K562 (cell line): Measurements from ENCODE around the gene STX3. TPM values are rescaled to one million over a fixed set of nuclear protein-coding genes. Genes with fewer than 3 reads are reported as not detected.

Source experiments
- ERF ChIP-seq: fragments of 450-650 bp; formaldehyde crosslinking; IDR thresholded peaks from 2 replicates; pipeline ENCODE4 v1.4.0; 2020; ENCODE audit warnings: mild to moderate bottlenecking, mixed read lengths
- GABPA ChIP-seq: fragments of 200-800 bp; sonication (Bioruptor generic); conservative IDR thresholded peaks from 2 replicates; pipeline ENCODE4 v1.6.1; 2016; ENCODE audit warnings: low read depth, missing genetic modification characterization, missing compliant biosample characterization
- MAFG ChIP-seq: fragments of 450-650 bp; conservative IDR thresholded peaks from 2 replicates; pipeline ENCODE4 v1.6.1; 2016; ENCODE audit warnings: missing genetic modification characterization, missing compliant biosample characterization
- NCOA1 ChIP-seq: fragments of 450-650 bp; IDR thresholded peaks from 2 replicates; pipeline ENCODE4 v1.6.1; 2016; ENCODE audit warnings: low read depth
- RAD21 ChIP-seq, 2 experiments: fragments of 250-450 bp in 1 of 2; fragments of 450-650 bp in 1 of 2; sonication (Bioruptor Pico) in 1 of 2; formaldehyde crosslinking in 1 of 2; IDR thresholded peaks in 1 of 2; conservative IDR thresholded peaks in 1 of 2; 2 replicates each; pipeline versions ENCODE4 v1.4.0 to v1.8.0; 2020 to 2022; ENCODE audit warnings: mild to moderate bottlenecking in 2 of 2, moderate library complexity in 1 of 2
- RCOR1 ChIP-seq, 2 experiments: IDR thresholded peaks; 2 replicates each; pipeline ENCODE4 v1.6.1; 2012; ENCODE audit warnings: low read depth in 2 of 2, low read length in 2 of 2, borderline replicate concordance in 1 of 2, improper control_type of control experiment in 1 of 2
- SMC3 ChIP-seq: conservative IDR thresholded peaks from 2 replicates; pipeline ENCODE4 v1.6.1; 2011; ENCODE audit warnings: low read depth, low read length, improper control_type of control experiment; ENCODE audit not compliant: insufficient read depth
- SNRNP70 ChIP-seq: fragments of 200-400 bp; formaldehyde crosslinking; optimal IDR thresholded peaks from 2 replicates; pipeline ENCODE3; 2017; ENCODE audit warnings: low read depth, low read length
- ZNF121 ChIP-seq: sonication (generic); formaldehyde crosslinking; conservative IDR thresholded peaks from 2 replicates; pipeline ENCODE4 v1.8.0; 2022; ENCODE audit warnings: missing genetic modification reagents
- ZNF57 ChIP-seq: fragments of 450-650 bp; formaldehyde crosslinking; IDR thresholded peaks from 2 replicates; pipeline ENCODE4 v1.4.0; 2020; ENCODE audit warnings: mild to moderate bottlenecking, moderate library complexity
- polyA plus RNA-seq, 8 experiments: library from polyadenylated mRNA; depleted of rRNA in 4 of 8; stranded (reverse) in 5 of 8; unstranded in 3 of 8; fragments of >200 nt; fragmentation: Nextera tagmentation in 2 of 8; fragmentation: Illumina TruSeq in 1 of 8; extraction: Ambion mirVana in 2 of 8; extraction: Trizol in 1 of 8; gene quantifications; 2 replicates each; pipeline versions ENCODE4 v1.2.1 to v1.2.3, GENCODE V29; 2011 to 2014; ENCODE audit warnings: inconsistent platforms in 1 of 8, missing spikeins in 1 of 8
- total RNA-seq, 7 experiments: library from RNA; depleted of rRNA in 6 of 7; stranded (reverse); fragments of >200 nt in 6 of 7; fragmentation: Illumina TruSeq in 2 of 7; extraction: Trizol in 2 of 7; gene quantifications; 2 replicates each; pipeline versions ENCODE4 v1.2.1 to v1.2.3, GENCODE V29; 2011 to 2021; ENCODE audit warnings: low replicate concordance in 1 of 7
- TF ChIP-seq, protein P1 (sequence below): fragments of 450-650 bp; IDR thresholded peaks from 2 replicates; pipeline ENCODE4 v1.6.1; 2014; ENCODE audit warnings: low read depth, mild to moderate bottlenecking, moderate library complexity, borderline replicate concordance
- TF ChIP-seq, protein P2 (sequence below): fragments of 450-650 bp; formaldehyde crosslinking; IDR thresholded peaks from 2 replicates; pipeline ENCODE4 v1.4.0; 2022; ENCODE audit warnings: missing genetic modification characterization
- TF ChIP-seq, protein P3 (sequence below): fragments of 450-650 bp; formaldehyde crosslinking; conservative IDR thresholded peaks from 2 replicates; pipeline ENCODE4 v1.4.0; 2022; ENCODE audit warnings: mild to moderate bottlenecking, missing genetic modification characterization
- TF ChIP-seq, protein P4 (sequence below): sonication (generic); formaldehyde crosslinking; IDR thresholded peaks from 2 replicates; pipeline ENCODE4 v1.4.0; 2020; ENCODE audit warnings: mild to moderate bottlenecking, missing genetic modification reagents
- TF ChIP-seq, protein P5 (sequence below), 2 experiments: IDR thresholded peaks; 2 replicates each; pipeline ENCODE4 v1.6.1; 2012; ENCODE audit warnings: improper control_type of control experiment in 2 of 2, low read depth in 2 of 2, low read length in 2 of 2, borderline replicate concordance in 1 of 2
- TF ChIP-seq, protein P6 (sequence below): fragments of 250-450 bp; sonication (Bioruptor Pico); IDR thresholded peaks from 2 replicates; pipeline ENCODE4 v1.8.0; 2021; ENCODE audit warnings: moderate library complexity, mild to moderate bottlenecking, inconsistent platforms

Gene STX3
- total and polyA plus RNA-seq, 9 of the 15 experiments (the other 6 are each of a cell fraction or from before 2014, with no cell fraction given): 12.0 to 91.6 (median 48.7) TPM

DNA sequence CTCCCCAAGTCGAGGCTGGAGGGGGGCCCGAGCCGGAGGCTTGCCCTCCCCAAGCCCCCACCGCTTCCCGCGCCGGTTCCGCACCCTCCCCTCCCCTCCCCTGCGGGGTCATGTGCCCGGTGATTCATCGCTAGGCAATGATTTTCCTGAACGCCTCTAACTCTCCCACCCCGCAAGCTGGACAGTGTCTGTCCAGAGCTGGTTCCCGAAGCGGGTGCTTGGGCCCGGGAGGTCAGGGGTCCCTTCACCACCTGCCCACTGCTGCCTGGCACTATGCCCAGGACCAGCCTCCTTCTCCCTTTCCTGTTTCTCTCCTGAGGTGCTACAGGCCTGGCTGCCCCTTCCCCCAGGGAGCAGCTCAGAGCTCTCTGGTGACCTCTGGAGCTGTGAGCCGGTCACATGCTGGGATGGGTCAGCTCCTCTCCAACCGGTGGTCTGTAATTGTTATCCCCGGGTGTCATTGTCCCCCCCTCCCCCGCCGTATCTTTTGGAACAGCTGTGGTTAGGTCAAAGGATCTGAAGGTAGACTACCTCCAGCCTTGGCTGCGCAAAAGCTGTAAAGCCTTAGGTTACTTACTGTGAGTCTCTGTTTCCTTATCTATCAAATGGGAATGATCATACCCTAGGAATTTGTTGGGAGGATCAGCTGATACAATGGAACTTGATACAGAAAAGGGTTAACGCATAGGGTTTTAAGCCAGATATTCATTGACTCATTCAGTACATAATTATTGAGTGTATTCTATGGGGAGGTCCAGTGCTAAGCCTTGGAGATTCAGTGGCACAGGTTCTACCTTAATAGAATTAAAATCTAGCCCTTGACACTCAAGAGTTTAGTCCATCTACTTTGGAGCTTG lies 753 bp downstream of the STX3 start (continued):
- no peak for TF ChIP-seq GABPA (tag)
- TF ChIP-seq, protein P1, sequence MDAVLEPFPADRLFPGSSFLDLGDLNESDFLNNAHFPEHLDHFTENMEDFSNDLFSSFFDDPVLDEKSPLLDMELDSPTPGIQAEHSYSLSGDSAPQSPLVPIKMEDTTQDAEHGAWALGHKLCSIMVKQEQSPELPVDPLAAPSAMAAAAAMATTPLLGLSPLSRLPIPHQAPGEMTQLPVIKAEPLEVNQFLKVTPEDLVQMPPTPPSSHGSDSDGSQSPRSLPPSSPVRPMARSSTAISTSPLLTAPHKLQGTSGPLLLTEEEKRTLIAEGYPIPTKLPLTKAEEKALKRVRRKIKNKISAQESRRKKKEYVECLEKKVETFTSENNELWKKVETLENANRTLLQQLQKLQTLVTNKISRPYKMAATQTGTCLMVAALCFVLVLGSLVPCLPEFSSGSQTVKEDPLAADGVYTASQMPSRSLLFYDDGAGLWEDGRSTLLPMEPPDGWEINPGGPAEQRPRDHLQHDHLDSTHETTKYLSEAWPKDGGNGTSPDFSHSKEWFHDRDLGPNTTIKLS: no peak; the same call in 1 of the 2 replicates
- no peak for TF ChIP-seq RAD21 (CRISPR knock-in tag; conservative IDR thresholded peaks at IDR 0.05 in 1 of 2, IDR thresholded peaks at IDR 0.05 in 1 of 2)
- TF ChIP-seq, protein P2, sequence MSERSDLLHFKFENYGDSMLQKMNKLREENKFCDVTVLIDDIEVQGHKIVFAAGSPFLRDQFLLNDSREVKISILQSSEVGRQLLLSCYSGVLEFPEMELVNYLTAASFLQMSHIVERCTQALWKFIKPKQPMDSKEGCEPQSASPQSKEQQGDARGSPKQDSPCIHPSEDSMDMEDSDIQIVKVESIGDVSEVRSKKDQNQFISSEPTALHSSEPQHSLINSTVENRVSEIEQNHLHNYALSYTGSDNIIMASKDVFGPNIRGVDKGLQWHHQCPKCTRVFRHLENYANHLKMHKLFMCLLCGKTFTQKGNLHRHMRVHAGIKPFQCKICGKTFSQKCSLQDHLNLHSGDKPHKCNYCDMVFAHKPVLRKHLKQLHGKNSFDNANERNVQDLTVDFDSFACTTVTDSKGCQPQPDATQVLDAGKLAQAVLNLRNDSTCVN (CRISPR knock-in tag): no peak
- TF ChIP-seq ZNF57 (CRISPR knock-in tag): no peak
- TF ChIP-seq, protein P3, sequence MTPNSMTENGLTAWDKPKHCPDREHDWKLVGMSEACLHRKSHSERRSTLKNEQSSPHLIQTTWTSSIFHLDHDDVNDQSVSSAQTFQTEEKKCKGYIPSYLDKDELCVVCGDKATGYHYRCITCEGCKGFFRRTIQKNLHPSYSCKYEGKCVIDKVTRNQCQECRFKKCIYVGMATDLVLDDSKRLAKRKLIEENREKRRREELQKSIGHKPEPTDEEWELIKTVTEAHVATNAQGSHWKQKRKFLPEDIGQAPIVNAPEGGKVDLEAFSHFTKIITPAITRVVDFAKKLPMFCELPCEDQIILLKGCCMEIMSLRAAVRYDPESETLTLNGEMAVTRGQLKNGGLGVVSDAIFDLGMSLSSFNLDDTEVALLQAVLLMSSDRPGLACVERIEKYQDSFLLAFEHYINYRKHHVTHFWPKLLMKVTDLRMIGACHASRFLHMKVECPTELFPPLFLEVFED (CRISPR knock-in tag): no peak
- TF ChIP-seq ERF: no peak
- TF ChIP-seq SMC3: no peak
- TF ChIP-seq NCOA1: no peak
- TF ChIP-seq RCOR1 (IDR thresholded peaks at IDR 0.05; ENCODE audit: borderline replicate concordance in 1 of 2, low read depth in 2 of 2, low read length in 2 of 2): peak in 1 of 2 experiments; percentile 17; a peak in 2 of 4 replicates
- TF ChIP-seq, protein P4, sequence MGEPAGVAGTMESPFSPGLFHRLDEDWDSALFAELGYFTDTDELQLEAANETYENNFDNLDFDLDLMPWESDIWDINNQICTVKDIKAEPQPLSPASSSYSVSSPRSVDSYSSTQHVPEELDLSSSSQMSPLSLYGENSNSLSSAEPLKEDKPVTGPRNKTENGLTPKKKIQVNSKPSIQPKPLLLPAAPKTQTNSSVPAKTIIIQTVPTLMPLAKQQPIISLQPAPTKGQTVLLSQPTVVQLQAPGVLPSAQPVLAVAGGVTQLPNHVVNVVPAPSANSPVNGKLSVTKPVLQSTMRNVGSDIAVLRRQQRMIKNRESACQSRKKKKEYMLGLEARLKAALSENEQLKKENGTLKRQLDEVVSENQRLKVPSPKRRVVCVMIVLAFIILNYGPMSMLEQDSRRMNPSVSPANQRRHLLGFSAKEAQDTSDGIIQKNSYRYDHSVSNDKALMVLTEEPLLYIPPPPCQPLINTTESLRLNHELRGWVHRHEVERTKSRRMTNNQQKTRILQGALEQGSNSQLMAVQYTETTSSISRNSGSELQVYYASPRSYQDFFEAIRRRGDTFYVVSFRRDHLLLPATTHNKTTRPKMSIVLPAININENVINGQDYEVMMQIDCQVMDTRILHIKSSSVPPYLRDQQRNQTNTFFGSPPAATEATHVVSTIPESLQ: no peak
- no peak for TF ChIP-seq SNRNP70
- no peak for TF ChIP-seq MAFG (tag)
- TF ChIP-seq ZNF121: no peak
- TF ChIP-seq, protein P5, sequence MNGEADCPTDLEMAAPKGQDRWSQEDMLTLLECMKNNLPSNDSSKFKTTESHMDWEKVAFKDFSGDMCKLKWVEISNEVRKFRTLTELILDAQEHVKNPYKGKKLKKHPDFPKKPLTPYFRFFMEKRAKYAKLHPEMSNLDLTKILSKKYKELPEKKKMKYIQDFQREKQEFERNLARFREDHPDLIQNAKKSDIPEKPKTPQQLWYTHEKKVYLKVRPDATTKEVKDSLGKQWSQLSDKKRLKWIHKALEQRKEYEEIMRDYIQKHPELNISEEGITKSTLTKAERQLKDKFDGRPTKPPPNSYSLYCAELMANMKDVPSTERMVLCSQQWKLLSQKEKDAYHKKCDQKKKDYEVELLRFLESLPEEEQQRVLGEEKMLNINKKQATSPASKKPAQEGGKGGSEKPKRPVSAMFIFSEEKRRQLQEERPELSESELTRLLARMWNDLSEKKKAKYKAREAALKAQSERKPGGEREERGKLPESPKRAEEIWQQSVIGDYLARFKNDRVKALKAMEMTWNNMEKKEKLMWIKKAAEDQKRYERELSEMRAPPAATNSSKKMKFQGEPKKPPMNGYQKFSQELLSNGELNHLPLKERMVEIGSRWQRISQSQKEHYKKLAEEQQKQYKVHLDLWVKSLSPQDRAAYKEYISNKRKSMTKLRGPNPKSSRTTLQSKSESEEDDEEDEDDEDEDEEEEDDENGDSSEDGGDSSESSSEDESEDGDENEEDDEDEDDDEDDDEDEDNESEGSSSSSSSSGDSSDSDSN (IDR thresholded peaks at IDR 0.05; ENCODE audit: borderline replicate concordance in 1 of 2, low read depth in 2 of 2, low read length in 2 of 2): no peak
- TF ChIP-seq, protein P6, sequence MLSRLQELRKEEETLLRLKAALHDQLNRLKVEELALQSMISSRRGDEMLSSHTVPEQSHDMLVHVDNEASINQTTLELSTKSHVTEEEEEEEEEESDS (CRISPR knock-in tag): no peak
